ENCODE data around the gene TAF5L.

DNA sequence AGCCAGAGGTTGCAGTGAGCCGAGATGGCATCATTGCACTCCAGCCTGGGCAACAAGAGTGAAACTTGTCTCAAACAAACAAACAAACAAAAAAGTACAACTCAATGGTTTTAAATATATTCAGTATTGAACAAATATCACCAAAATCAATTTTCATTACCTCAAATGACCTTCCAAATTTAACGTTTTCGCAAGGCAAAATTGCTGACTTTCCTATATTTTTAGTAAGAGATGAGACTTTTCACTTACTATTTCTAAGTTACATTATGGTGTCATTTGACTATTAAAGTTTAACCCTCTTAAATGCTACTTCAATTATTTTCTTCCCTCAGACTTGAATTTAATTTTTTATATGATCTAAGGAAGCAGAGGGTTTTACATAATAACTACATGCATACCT lies 44.4 kb downstream of the TAF5L start:
- TF ChIP-seq, protein P1, sequence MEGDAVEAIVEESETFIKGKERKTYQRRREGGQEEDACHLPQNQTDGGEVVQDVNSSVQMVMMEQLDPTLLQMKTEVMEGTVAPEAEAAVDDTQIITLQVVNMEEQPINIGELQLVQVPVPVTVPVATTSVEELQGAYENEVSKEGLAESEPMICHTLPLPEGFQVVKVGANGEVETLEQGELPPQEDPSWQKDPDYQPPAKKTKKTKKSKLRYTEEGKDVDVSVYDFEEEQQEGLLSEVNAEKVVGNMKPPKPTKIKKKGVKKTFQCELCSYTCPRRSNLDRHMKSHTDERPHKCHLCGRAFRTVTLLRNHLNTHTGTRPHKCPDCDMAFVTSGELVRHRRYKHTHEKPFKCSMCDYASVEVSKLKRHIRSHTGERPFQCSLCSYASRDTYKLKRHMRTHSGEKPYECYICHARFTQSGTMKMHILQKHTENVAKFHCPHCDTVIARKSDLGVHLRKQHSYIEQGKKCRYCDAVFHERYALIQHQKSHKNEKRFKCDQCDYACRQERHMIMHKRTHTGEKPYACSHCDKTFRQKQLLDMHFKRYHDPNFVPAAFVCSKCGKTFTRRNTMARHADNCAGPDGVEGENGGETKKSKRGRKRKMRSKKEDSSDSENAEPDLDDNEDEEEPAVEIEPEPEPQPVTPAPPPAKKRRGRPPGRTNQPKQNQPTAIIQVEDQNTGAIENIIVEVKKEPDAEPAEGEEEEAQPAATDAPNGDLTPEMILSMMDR (conservative IDR thresholded peaks at IDR 0.05; ENCODE audit: low read depth in 2 of 2): no peak
- TF ChIP-seq, protein P2, sequence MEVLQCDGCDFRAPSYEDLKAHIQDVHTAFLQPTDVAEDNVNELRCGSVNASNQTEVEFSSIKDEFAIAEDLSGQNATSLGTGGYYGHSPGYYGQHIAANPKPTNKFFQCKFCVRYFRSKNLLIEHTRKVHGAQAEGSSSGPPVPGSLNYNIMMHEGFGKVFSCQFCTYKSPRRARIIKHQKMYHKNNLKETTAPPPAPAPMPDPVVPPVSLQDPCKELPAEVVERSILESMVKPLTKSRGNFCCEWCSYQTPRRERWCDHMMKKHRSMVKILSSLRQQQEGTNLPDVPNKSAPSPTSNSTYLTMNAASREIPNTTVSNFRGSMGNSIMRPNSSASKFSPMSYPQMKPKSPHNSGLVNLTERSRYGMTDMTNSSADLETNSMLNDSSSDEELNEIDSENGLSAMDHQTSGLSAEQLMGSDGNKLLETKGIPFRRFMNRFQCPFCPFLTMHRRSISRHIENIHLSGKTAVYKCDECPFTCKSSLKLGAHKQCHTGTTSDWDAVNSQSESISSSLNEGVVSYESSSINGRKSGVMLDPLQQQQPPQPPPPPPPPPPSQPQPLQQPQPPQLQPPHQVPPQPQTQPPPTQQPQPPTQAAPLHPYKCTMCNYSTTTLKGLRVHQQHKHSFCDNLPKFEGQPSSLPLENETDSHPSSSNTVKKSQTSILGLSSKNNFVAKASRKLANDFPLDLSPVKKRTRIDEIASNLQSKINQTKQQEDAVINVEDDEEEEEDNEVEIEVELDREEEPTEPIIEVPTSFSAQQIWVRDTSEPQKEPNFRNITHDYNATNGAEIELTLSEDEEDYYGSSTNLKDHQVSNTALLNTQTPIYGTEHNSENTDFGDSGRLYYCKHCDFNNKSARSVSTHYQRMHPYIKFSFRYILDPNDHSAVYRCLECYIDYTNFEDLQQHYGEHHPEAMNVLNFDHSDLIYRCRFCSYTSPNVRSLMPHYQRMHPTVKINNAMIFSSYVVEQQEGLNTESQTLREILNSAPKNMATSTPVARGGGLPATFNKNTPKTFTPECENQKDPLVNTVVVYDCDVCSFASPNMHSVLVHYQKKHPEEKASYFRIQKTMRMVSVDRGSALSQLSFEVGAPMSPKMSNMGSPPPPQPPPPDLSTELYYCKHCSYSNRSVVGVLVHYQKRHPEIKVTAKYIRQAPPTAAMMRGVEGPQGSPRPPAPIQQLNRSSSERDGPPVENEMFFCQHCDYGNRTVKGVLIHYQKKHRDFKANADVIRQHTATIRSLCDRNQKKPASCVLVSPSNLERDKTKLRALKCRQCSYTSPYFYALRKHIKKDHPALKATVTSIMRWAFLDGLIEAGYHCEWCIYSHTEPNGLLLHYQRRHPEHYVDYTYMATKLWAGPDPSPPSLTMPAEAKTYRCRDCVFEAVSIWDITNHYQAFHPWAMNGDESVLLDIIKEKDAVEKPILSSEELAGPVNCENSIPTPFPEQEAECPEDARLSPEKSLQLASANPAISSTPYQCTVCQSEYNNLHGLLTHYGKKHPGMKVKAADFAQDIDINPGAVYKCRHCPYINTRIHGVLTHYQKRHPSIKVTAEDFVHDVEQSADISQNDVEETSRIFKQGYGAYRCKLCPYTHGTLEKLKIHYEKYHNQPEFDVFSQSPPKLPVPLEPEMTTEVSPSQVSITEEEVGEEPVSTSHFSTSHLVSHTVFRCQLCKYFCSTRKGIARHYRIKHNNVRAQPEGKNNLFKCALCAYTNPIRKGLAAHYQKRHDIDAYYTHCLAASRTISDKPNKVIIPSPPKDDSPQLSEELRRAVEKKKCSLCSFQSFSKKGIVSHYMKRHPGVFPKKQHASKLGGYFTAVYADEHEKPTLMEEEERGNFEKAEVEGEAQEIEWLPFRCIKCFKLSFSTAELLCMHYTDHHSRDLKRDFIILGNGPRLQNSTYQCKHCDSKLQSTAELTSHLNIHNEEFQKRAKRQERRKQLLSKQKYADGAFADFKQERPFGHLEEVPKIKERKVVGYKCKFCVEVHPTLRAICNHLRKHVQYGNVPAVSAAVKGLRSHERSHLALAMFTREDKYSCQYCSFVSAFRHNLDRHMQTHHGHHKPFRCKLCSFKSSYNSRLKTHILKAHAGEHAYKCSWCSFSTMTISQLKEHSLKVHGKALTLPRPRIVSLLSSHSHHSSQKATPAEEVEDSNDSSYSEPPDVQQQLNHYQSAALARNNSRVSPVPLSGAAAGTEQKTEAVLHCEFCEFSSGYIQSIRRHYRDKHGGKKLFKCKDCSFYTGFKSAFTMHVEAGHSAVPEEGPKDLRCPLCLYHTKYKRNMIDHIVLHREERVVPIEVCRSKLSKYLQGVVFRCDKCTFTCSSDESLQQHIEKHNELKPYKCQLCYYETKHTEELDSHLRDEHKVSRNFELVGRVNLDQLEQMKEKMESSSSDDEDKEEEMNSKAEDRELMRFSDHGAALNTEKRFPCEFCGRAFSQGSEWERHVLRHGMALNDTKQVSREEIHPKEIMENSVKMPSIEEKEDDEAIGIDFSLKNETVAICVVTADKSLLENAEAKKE (CRISPR knock-in tag; IDR thresholded peaks at IDR 0.05): no peak
- TF ChIP-seq EZH2 (IDR thresholded peaks at IDR 0.05; ENCODE audit: low read depth, unreplicated experiment) (no peak), EZH2phosphoT487 (IDR thresholded peaks at IDR 0.05; ENCODE audit: unreplicated experiment) (no peak), ZNF331 (CRISPR knock-in tag; IDR thresholded peaks at IDR 0.05; ENCODE audit: low read depth) (no peak)

Data from GM23338 (cell line).